ENCODE results near the gene CDCA5.

- TF ChIP-seq CTCF (IDR thresholded peaks at IDR 0.05), result no peak
- TF ChIP-seq POLR2A (IDR thresholded peaks at IDR 0.05), result no peak
- no peak for TF ChIP-seq POLR2AphosphoS5 (IDR thresholded peaks at IDR 0.05)
Observed at GRCh38 chr11:65107751-65108468, 24.1 kb upstream of the CDCA5 start.

All from breast epithelium (tissue), 3 donors.